Caco-2 (cell line): ENCODE measurements around the gene SDS. TPM values are rescaled to one million over a fixed set of nuclear protein-coding genes. Genes with fewer than 3 reads are reported as not detected.

ENCODE experiments used
- BruUV-seq: library from RNA; stranded (reverse); fragments of 400-500 nt; replicated peaks from 2 replicates; lab custom pipeline; 2021; lab: Mats Ljungman, UMichigan
- CTCF ChIA-PET: fragments of 300-600 bp; sonication (Branson Sonifier 250); formaldehyde crosslinking; loops from one replicate; lab custom pipeline; 2022; ENCODE audit warnings: antibody characterized with exemption; lab: Charles Lee
- POLR2A ChIA-PET: fragments of 300-600 bp; sonication (Branson Sonifier 250); formaldehyde crosslinking; loops from one replicate; lab custom pipeline; 2022; ENCODE audit warnings: antibody characterized with exemption; lab: Charles Lee
- DNase-seq, 2 experiments: peaks; one replicate each; pipeline versions ENCODE4 v3.0.0 to v3.0.0-alpha.2; 2020 to 2022
- H3K27me3 ChIP-seq: replicated peaks from 2 replicates; pipeline ENCODE4 v1.6.0; 2011; ENCODE audit warnings: low read length; ENCODE audit not compliant: control insufficient read depth, insufficient read depth
- H3K36me3 ChIP-seq: 2 replicates; pipeline ENCODE4 v1.5.1; 2011; ENCODE audit warnings: low read length; ENCODE audit not compliant: control insufficient read depth, insufficient read depth
- H3K4me1 ChIP-seq: fragments of 250-450 bp; sonication (Bioruptor Pico); 2 replicates; pipeline ENCODE4 v1.5.1; 2020; ENCODE audit warnings: mild to moderate bottlenecking
- H3K4me3 ChIP-seq: 2 replicates; pipeline ENCODE4 v1.5.1; 2011; ENCODE audit warnings: low read depth, mild to moderate bottlenecking, control low read depth, low read length
- H3K9me3 ChIP-seq: fragments of 250-450 bp; sonication (Bioruptor Pico); 2 replicates; pipeline ENCODE4 v1.5.1; 2020; ENCODE audit warnings: mild to moderate bottlenecking, moderate library complexity
- H3K27ac Mint-ChIP-seq: one replicate; pipeline ENCODE4 v1.8.0; 2022; ENCODE audit warnings: mixed read lengths; ENCODE audit not compliant: unreplicated experiment
- H3K27me3 Mint-ChIP-seq: one replicate; pipeline ENCODE4 v1.8.0; 2022; ENCODE audit warnings: mixed read lengths; ENCODE audit not compliant: insufficient read depth, unreplicated experiment
- H3K36me3 Mint-ChIP-seq: one replicate; pipeline ENCODE4 v1.8.0; 2022; ENCODE audit warnings: mild to moderate bottlenecking, mixed read lengths; ENCODE audit not compliant: insufficient read depth, unreplicated experiment
- H3K4me1 Mint-ChIP-seq: one replicate; pipeline ENCODE4 v1.8.0; 2022; ENCODE audit warnings: low read depth, mixed read lengths; ENCODE audit not compliant: unreplicated experiment
- H3K4me3 Mint-ChIP-seq: one replicate; pipeline ENCODE4 v1.8.0; 2022; ENCODE audit warnings: mild to moderate bottlenecking, moderate library complexity, mixed read lengths; ENCODE audit not compliant: unreplicated experiment
- H3K9me3 Mint-ChIP-seq: one replicate; pipeline ENCODE4 v1.8.0; 2022; ENCODE audit warnings: mixed read lengths; ENCODE audit not compliant: unreplicated experiment
- CTCF ChIP-seq, 2 experiments: fragments of 200-600 bp in 1 of 2; IDR thresholded peaks; 1 replicate in 1 of 2; 2 replicates in 1 of 2; pipeline versions ENCODE4 v1.5.1 to v1.8.0; 2011 to 2022; ENCODE audit warnings: antibody characterized with exemption in 1 of 2, control low read depth in 1 of 2, inconsistent platforms in 1 of 2, low read depth in 1 of 2, low read length in 1 of 2, mild to moderate bottlenecking in 1 of 2, moderate library complexity in 1 of 2; ENCODE audit not compliant: insufficient read depth in 1 of 2, severe bottlenecking in 1 of 2, unreplicated experiment in 1 of 2
- intact Hi-C: fragments of 100-400 bp; cut with micrococcal nuclease; formaldehyde crosslinking; loops from one replicate; pipeline ENCODE4 v1.10.0; 2022; ENCODE audit not compliant: unreplicated experiment
- total RNA-seq: library from RNA; stranded (reverse); gene quantifications from 2 replicates; pipeline ENCODE4 v1.2.3, GENCODE V29; 2022

Gene SDS
- total RNA-seq, 1 experiment from 2014 or later, result not detected

- Mint-ChIP-seq H3K4me3 (no peak overlapping the region), H3K27ac (no peak overlapping the region), H3K27me3 (peaks cover 7% of the 10 kb centered on the region), H3K36me3 (peaks cover 4% of the 10 kb centered on the region), H3K4me1 (no peaks in the 10 kb centered on the region), H3K9me3 (no peaks in the 10 kb centered on the region)
- ChIA-PET POLR2A (no interaction called here), CTCF (no interaction called here)
- no TSS peak for BruUV-seq
- no peaks in the 10 kb centered on the region for H3K27me3 ChIP-seq
- no peak overlapping the region for H3K4me3 ChIP-seq
- H3K36me3 ChIP-seq, result no peaks in the 10 kb centered on the region
- DNase-seq, result no peak
- H3K9me3 ChIP-seq, result no peaks in the 10 kb centered on the region
- H3K4me1 ChIP-seq, result no peaks in the 10 kb centered on the region
- intact Hi-C loops, result no loop called here
- no peak for TF ChIP-seq CTCF (IDR thresholded peaks at IDR 0.05; ENCODE audit: insufficient read depth in 1 of 2, low read depth in 1 of 2, low read length in 1 of 2, severe bottlenecking in 1 of 2, unreplicated experiment in 1 of 2)
Observed at GRCh38 chr12:113393749-113394148, 9.9 kb downstream of the SDS start.

- BruUV-seq, result no TSS peak
- H3K4me1 Mint-ChIP-seq, result no peaks in the 10 kb centered on the region
- Histone ChIP-seq H3K4me3 (no peak overlapping the region), H3K36me3 (no peaks in the 10 kb centered on the region; the same call in 1 of the 2 replicates), H3K9me3 (no peaks in the 10 kb centered on the region), H3K4me1 (no peaks in the 10 kb centered on the region), H3K27me3 (no peaks in the 10 kb centered on the region)
- H3K27me3 Mint-ChIP-seq, result peaks cover 7% of the 10 kb centered on the region
- DNase-seq, result peak; percentile 25 to 57
- no peaks in the 10 kb centered on the region for H3K9me3 Mint-ChIP-seq
- intact Hi-C loops, result no loop called here
- H3K4me3 Mint-ChIP-seq, result no peak overlapping the region
- peaks cover 4% of the 10 kb centered on the region for H3K36me3 Mint-ChIP-seq
- ChIA-PET CTCF (no interaction called here), POLR2A (no interaction called here)
- no peak for TF ChIP-seq CTCF (IDR thresholded peaks at IDR 0.05; ENCODE audit: insufficient read depth in 1 of 2, low read depth in 1 of 2, low read length in 1 of 2, severe bottlenecking in 1 of 2, unreplicated experiment in 1 of 2)
- no peak overlapping the region for H3K27ac Mint-ChIP-seq
Observed at GRCh38 chr12:113392988-113393579, 10.6 kb downstream of the SDS start.

- BruUV-seq, result no TSS peak
- no peaks in the 10 kb centered on the region for H3K27me3 ChIP-seq
- Mint-ChIP-seq H3K9me3 (no peaks in the 10 kb centered on the region), H3K4me1 (no peaks in the 10 kb centered on the region), H3K36me3 (peaks cover 9% of the 10 kb centered on the region), H3K27ac (no peak overlapping the region), H3K27me3 (peaks cover 4% of the 10 kb centered on the region), H3K4me3 (no peak overlapping the region)
- H3K4me3 ChIP-seq, result no peak overlapping the region
- CTCF ChIA-PET, result no interaction called here
- no peak for DNase-seq
- POLR2A ChIA-PET, result no interaction called here
- no peaks in the 10 kb centered on the region; the same call in 1 of the 2 replicates for H3K36me3 ChIP-seq
- intact Hi-C loops, result no loop called here
- TF ChIP-seq CTCF (IDR thresholded peaks at IDR 0.05; ENCODE audit: insufficient read depth in 1 of 2, low read depth in 1 of 2, low read length in 1 of 2, severe bottlenecking in 1 of 2, unreplicated experiment in 1 of 2), result no peak
- H3K9me3 ChIP-seq, result no peaks in the 10 kb centered on the region
- no peaks in the 10 kb centered on the region for H3K4me1 ChIP-seq
Observed at GRCh38 chr12:113392520-113392919, 11.2 kb downstream of the SDS start.
